Measurements from ENCODE around the gene ARFRP1. TPM values are rescaled to one million over a fixed set of nuclear protein-coding genes. Genes with fewer than 3 reads are reported as not detected.

The ARFRP1 gene
- total and polyA plus RNA-seq, 2 of the 13 experiments (the other 11 are each of a cell fraction or from before 2014, with no cell fraction given): 32.0 to 51.1 TPM

GRCh38 chr20:63740627-63741353 is 33.0 kb upstream of the ARFRP1 start (continued):
- TF ChIP-seq HDAC1 (CRISPR knock-in tag; IDR thresholded peaks at IDR 0.05) (peak; percentile 99), ZNF121 (CRISPR knock-in tag; IDR thresholded peaks at IDR 0.05) (peak; percentile 36; the same call in 1 of the 2 replicates), HIVEP1 (CRISPR knock-in tag; IDR thresholded peaks at IDR 0.05) (peak; percentile 99), ERF (CRISPR knock-in tag; IDR thresholded peaks at IDR 0.05) (peak; percentile 98), ZFY (CRISPR knock-in tag; IDR thresholded peaks at IDR 0.05) (peak; percentile 99), ZNF790 (CRISPR knock-in tag; IDR thresholded peaks at IDR 0.05; ENCODE audit: borderline replicate concordance) (no peak; the same call in 1 of the 2 replicates), ZNF274 (CRISPR knock-in tag; IDR thresholded peaks at IDR 0.05) (peak; percentile 93), TBX3 (IDR thresholded peaks at IDR 0.05; ENCODE audit: borderline replicate concordance) (peak; percentile 57; the same call in 1 of the 2 replicates), ETV5 (CRISPR knock-in tag; IDR thresholded peaks at IDR 0.05; ENCODE audit: borderline replicate concordance) (peak; percentile 84), RCOR2 (CRISPR knock-in tag; IDR thresholded peaks at IDR 0.05) (peak; percentile 65; the same call in 1 of the 2 replicates), ZNF430 (CRISPR knock-in tag; IDR thresholded peaks at IDR 0.05) (peak; percentile 89), ZNF7 (CRISPR knock-in tag; IDR thresholded peaks at IDR 0.05) (no peak; the same call in 1 of the 2 replicates), MYC (CRISPR knock-in tag; IDR thresholded peaks at IDR 0.05; ENCODE audit: borderline replicate concordance) (peak; percentile 95), ZKSCAN8 (CRISPR knock-in tag; IDR thresholded peaks at IDR 0.05; ENCODE audit: borderline replicate concordance) (peak; percentile 87; the same call in 1 of the 2 replicates), KDM6A (CRISPR knock-in tag; IDR thresholded peaks at IDR 0.05; ENCODE audit: low read depth) (peak; percentile 91), TRIM24 (CRISPR knock-in tag; IDR thresholded peaks at IDR 0.05) (no peak), ZNF766 (CRISPR knock-in tag; IDR thresholded peaks at IDR 0.05; ENCODE audit: borderline replicate concordance) (peak; percentile 98), ZNF580 (CRISPR knock-in tag; IDR thresholded peaks at IDR 0.05; ENCODE audit: borderline replicate concordance, low read depth) (peak; percentile 95), NRL (CRISPR knock-in tag; IDR thresholded peaks at IDR 0.05; ENCODE audit: borderline replicate concordance) (no peak; the same call in 1 of the 2 replicates), ZNF83 (CRISPR knock-in tag; IDR thresholded peaks at IDR 0.05; ENCODE audit: borderline replicate concordance) (no peak; the same call in 1 of the 2 replicates), MEIS1 (CRISPR knock-in tag; IDR thresholded peaks at IDR 0.05; ENCODE audit: borderline replicate concordance) (peak; percentile 97), ZNF724P (CRISPR knock-in tag; IDR thresholded peaks at IDR 0.05; ENCODE audit: borderline replicate concordance) (peak; percentile 95), CCDC6 (CRISPR knock-in tag; IDR thresholded peaks at IDR 0.05) (peak; percentile 98), NKX3-1 (CRISPR knock-in tag; IDR thresholded peaks at IDR 0.05) (peak; percentile 93), ZBTB34 (CRISPR knock-in tag; IDR thresholded peaks at IDR 0.05) (peak; percentile 91), KLF13 (CRISPR knock-in tag; IDR thresholded peaks at IDR 0.05) (peak; percentile 80)
- TF ChIP-seq, protein P1, sequence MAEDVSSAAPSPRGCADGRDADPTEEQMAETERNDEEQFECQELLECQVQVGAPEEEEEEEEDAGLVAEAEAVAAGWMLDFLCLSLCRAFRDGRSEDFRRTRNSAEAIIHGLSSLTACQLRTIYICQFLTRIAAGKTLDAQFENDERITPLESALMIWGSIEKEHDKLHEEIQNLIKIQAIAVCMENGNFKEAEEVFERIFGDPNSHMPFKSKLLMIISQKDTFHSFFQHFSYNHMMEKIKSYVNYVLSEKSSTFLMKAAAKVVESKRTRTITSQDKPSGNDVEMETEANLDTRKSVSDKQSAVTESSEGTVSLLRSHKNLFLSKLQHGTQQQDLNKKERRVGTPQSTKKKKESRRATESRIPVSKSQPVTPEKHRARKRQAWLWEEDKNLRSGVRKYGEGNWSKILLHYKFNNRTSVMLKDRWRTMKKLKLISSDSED (CRISPR knock-in tag; IDR thresholded peaks at IDR 0.05): 0 out of 2 replicates have a peak, but pooled peaks have one; percentile 71
- TF ChIP-seq, protein P2, sequence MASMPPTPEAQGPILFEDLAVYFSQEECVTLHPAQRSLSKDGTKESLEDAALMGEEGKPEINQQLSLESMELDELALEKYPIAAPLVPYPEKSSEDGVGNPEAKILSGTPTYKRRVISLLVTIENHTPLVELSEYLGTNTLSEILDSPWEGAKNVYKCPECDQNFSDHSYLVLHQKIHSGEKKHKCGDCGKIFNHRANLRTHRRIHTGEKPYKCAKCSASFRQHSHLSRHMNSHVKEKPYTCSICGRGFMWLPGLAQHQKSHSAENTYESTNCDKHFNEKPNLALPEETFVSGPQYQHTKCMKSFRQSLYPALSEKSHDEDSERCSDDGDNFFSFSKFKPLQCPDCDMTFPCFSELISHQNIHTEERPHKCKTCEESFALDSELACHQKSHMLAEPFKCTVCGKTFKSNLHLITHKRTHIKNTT (CRISPR knock-in tag; IDR thresholded peaks at IDR 0.05): peak; percentile 97; the same call in 1 of the 2 replicates
